ENCODE data around the gene TOP2A. TPM values are rescaled to one million over a fixed set of nuclear protein-coding genes. Genes with fewer than 3 reads are reported as not detected.

Gene TOP2A
- total RNA-seq, 1 donor from 2014 or later = 2.9 TPM

GRCh38 chr17:40358323-40359038 is 59.2 kb downstream of the TOP2A start:
- peak; percentile 92 for DNase-seq (ENCODE audit: low spot score)

- no peak for DNase-seq (ENCODE audit: low spot score)
Measured at GRCh38 chr17:40356990-40357881, 60.5 kb downstream of the TOP2A start.

GRCh38 chr17:40355804-40356758 is 61.6 kb downstream of the TOP2A start:
- peak; percentile 44 for DNase-seq (ENCODE audit: low spot score)

- peak; percentile 75 for DNase-seq (ENCODE audit: low spot score)
Measured at GRCh38 chr17:40355123-40355803, 62.4 kb downstream of the TOP2A start.

GRCh38 chr17:40354221-40355122 is 63.2 kb downstream of the TOP2A start:
- DNase-seq (ENCODE audit: low spot score) = no peak

GRCh38 chr17:40352779-40353394 is 64.8 kb downstream of the TOP2A start:
- DNase-seq (ENCODE audit: low spot score) = no peak

GRCh38 chr17:40352237-40352778 is 65.4 kb downstream of the TOP2A start:
- no peak for DNase-seq (ENCODE audit: low spot score)

- no peak for DNase-seq (ENCODE audit: low spot score)
Measured at GRCh38 chr17:40351359-40352236, 66.1 kb downstream of the TOP2A start.

- DNase-seq (ENCODE audit: low spot score) = no peak
Measured at GRCh38 chr17:40350689-40351358, 66.9 kb downstream of the TOP2A start.

GRCh38 chr17:40349895-40350688 is 67.6 kb downstream of the TOP2A start:
- DNase-seq (ENCODE audit: low spot score) = no peak

GRCh38 chr17:40349477-40349894 is 68.2 kb downstream of the TOP2A start:
- no peak for DNase-seq (ENCODE audit: low spot score)

GRCh38 chr17:40348562-40349476 is 68.9 kb downstream of the TOP2A start:
- no peak for DNase-seq (ENCODE audit: low spot score)

GRCh38 chr17:40348136-40348504 is 69.6 kb downstream of the TOP2A start:
- no peak for DNase-seq (ENCODE audit: low spot score)

GRCh38 chr17:40347319-40348135 is 70.2 kb downstream of the TOP2A start:
- no peak for DNase-seq (ENCODE audit: low spot score)

- no peak for DNase-seq (ENCODE audit: low spot score)
Measured at GRCh38 chr17:40346765-40347158, 70.9 kb downstream of the TOP2A start.

Measured in ureter (tissue), 1 donor.